GM21526 (cell line): ENCODE measurements around the gene GNG11.

Experiments used
- ATAC-seq: cut with Tn5 transposase; IDR thresholded peaks from one replicate; pipeline ENCODE4 v1.9.1; 2021; ENCODE audit warnings: moderate library complexity; ENCODE audit not compliant: unreplicated experiment, low FRiP score

GNG11 gene

GRCh38 chr7:93921607-93922566 lies at the start of gene GNG11:
Gene GNG11 (plus strand): TSS chr7:93921735. CDS start chr7:93922138, 403 bp downstream.
- peak; percentile 91 for ATAC-seq

GRCh38 chr7:93873998-93874574 lies 47.4 kb upstream of the GNG11 start:
- ATAC-seq: no peak

GRCh38 chr7:93877742-93878141 lies 43.8 kb upstream of the GNG11 start:
- no peak for ATAC-seq

GRCh38 chr7:93879356-93879755 lies 42.2 kb upstream of the GNG11 start:
- ATAC-seq: no peak

GRCh38 chr7:93882468-93882867 lies 39.1 kb upstream of the GNG11 start:
- ATAC-seq: no peak

GRCh38 chr7:93883078-93883916 lies 38.2 kb upstream of the GNG11 start:
- ATAC-seq: no peak

GRCh38 chr7:93883917-93884345 lies 37.6 kb upstream of the GNG11 start:
- ATAC-seq: no peak

GRCh38 chr7:93884541-93884940 lies 37.0 kb upstream of the GNG11 start:
- ATAC-seq: no peak

GRCh38 chr7:93889261-93889660 lies 32.3 kb upstream of the GNG11 start:
- no peak for ATAC-seq

- ATAC-seq: no peak
Measured at GRCh38 chr7:93890041-93890463, 31.5 kb upstream of the GNG11 start.

- ATAC-seq: no peak
Measured at GRCh38 chr7:93890464-93891068, 31.0 kb upstream of the GNG11 start, which contains the start of gene TFPI2. Gene TFPI2 (minus strand): TSS chr7:93890753. CDS start chr7:93890678, 75 bp downstream.

GRCh38 chr7:93894426-93894825 lies 27.1 kb upstream of the GNG11 start:
- ATAC-seq: no peak

GRCh38 chr7:93894966-93895640 lies 26.4 kb upstream of the GNG11 start:
- no peak for ATAC-seq

- ATAC-seq: no peak
Measured at GRCh38 chr7:93895859-93896600, 25.5 kb upstream of the GNG11 start.

- no peak for ATAC-seq
Measured at GRCh38 chr7:93897680-93898079, 23.9 kb upstream of the GNG11 start.

- no peak for ATAC-seq
Measured at GRCh38 chr7:93902777-93903423, 18.6 kb upstream of the GNG11 start.

- ATAC-seq: no peak
Measured at GRCh38 chr7:93906267-93906666, 15.3 kb upstream of the GNG11 start, which contains the start of gene GNGT1. Gene GNGT1 (plus strand): TSS chr7:93906567. CDS start chr7:93906747, 180 bp downstream.
